H1 (cell line): ENCODE measurements around the gene SRSF8. TPM values are rescaled to one million over a fixed set of nuclear protein-coding genes. Genes with fewer than 3 reads are reported as not detected.

Source experiments
- CTCF ChIA-PET: fragments of 300-600 bp; sonication (Branson Sonifier 250); formaldehyde crosslinking; loops from one replicate; lab custom pipeline; 2021; ENCODE audit not compliant: partially characterized antibody; lab: Charles Lee
- POLR2A ChIA-PET: fragments of 300-600 bp; sonication (Branson Sonifier 250); formaldehyde crosslinking; loops from one replicate; lab custom pipeline; 2021; ENCODE audit warnings: inconsistent platforms; ENCODE audit not compliant: partially characterized antibody; lab: Charles Lee
- DNase-seq, 2 experiments: peaks; one replicate each; pipeline versions ENCODE4 v3.0.0 to v3.0.0-alpha.2; 2010 to 2022; ENCODE audit warnings: low spot score in 2 of 2, low read depth in 1 of 2, mixed read lengths in 1 of 2
- FAIRE-seq: peaks from 2 replicates; lab custom pipeline; 2011; peaks lifted over from hg19 to GRCh38; lab: Jason Lieb, UNC
- H2AFZ ChIP-seq: 2 replicates; pipeline ENCODE4 v1.8.1; 2012; ENCODE audit warnings: low read length, inconsistent platforms
- H2AK5ac ChIP-seq: 2 replicates; pipeline ENCODE4 v1.6.1; 2013; ENCODE audit warnings: low read depth, low read length
- H2BK120ac ChIP-seq: replicated peaks from 2 replicates; pipeline ENCODE3; 2013; ENCODE audit warnings: low read depth, low read length, inconsistent platforms
- H2BK12ac ChIP-seq: 2 replicates; pipeline ENCODE4 v1.6.1; 2013; ENCODE audit warnings: low read depth, low read length
- H2BK15ac ChIP-seq: 2 replicates; pipeline ENCODE4 v1.6.1; 2013; ENCODE audit warnings: low read length
- H2BK20ac ChIP-seq: 2 replicates; pipeline ENCODE4 v1.6.1; 2013; ENCODE audit warnings: low read length
- H2BK5ac ChIP-seq: 2 replicates; pipeline ENCODE4 v1.6.1; 2013; ENCODE audit warnings: low read depth, low read length
- H3K14ac ChIP-seq: 2 replicates; pipeline ENCODE4 v1.6.1; 2013; ENCODE audit warnings: inconsistent platforms; ENCODE audit not compliant: insufficient read length
- H3K18ac ChIP-seq: 2 replicates; pipeline ENCODE4 v1.6.1; 2013; ENCODE audit warnings: low read length; ENCODE audit errors: extremely low read depth
- H3K23ac ChIP-seq: 2 replicates; pipeline ENCODE4 v1.6.1; 2013; ENCODE audit warnings: inconsistent platforms; ENCODE audit not compliant: insufficient read length
- H3K23me2 ChIP-seq: 2 replicates; pipeline ENCODE4 v1.6.1; 2013; ENCODE audit warnings: low read depth, low read length
- H3K27ac ChIP-seq: 2 replicates; pipeline ENCODE4 v1.6.1; 2011; ENCODE audit warnings: low read depth, low read length, inconsistent platforms
- H3K27me3 ChIP-seq, 4 experiments: replicated peaks in 1 of 4; 1 replicate in 1 of 4; 2 replicates in 3 of 4; pipeline versions ENCODE4 v1.6.1 to v1.8.1; 2011 to 2013; ENCODE audit warnings: low read length in 3 of 4, mild to moderate bottlenecking in 3 of 4, inconsistent platforms in 2 of 4, mixed read lengths in 2 of 4, moderate library complexity in 1 of 4; ENCODE audit not compliant: control insufficient read depth in 3 of 4, insufficient read depth in 3 of 4; ENCODE audit errors: extremely low read depth in 1 of 4
- H3K36me3 ChIP-seq, 4 experiments: 2 replicates each; pipeline versions ENCODE4 v1.6.1 to v1.8.1; 2011 to 2013; ENCODE audit warnings: mild to moderate bottlenecking in 4 of 4, low read length in 3 of 4, moderate library complexity in 2 of 4, control low read depth in 1 of 4, inconsistent platforms in 1 of 4; ENCODE audit not compliant: insufficient read depth in 4 of 4, control insufficient read depth in 2 of 4
- H3K4ac ChIP-seq: replicated peaks from 2 replicates; pipeline ENCODE3; 2013; ENCODE audit warnings: low read length, low read depth, mixed read lengths, inconsistent platforms; ENCODE audit not compliant: insufficient read length
- H3K4me1 ChIP-seq, 4 experiments: replicated peaks in 1 of 4; 1 replicate in 1 of 4; 2 replicates in 3 of 4; pipeline versions ENCODE4 v1.6.1 to v1.8.1; 2011 to 2013; ENCODE audit warnings: low read length in 3 of 4, inconsistent platforms in 2 of 4, mixed read lengths in 1 of 4; ENCODE audit not compliant: insufficient read depth in 4 of 4, control insufficient read depth in 3 of 4
- H3K4me2 ChIP-seq, 2 experiments: 2 replicates each; pipeline versions ENCODE4 v1.6.1 to v1.8.1; 2011 to 2013; ENCODE audit warnings: low read depth in 2 of 2, low read length in 2 of 2, control low read depth in 1 of 2, inconsistent platforms in 1 of 2, mild to moderate bottlenecking in 1 of 2; ENCODE audit not compliant: insufficient read depth in 1 of 2
- H3K4me3 ChIP-seq, 4 experiments: fragments of 200-600, 300-600 bp in 1 of 4; sonication (generic), shearing (Covaris generic), sonication (Bioruptor Twin) in 1 of 4; 2 replicates each; pipeline versions ENCODE4 v1.5.1 to v1.8.1; 2011 to 2016; ENCODE audit warnings: low read length in 4 of 4, low read depth in 3 of 4, control low read depth in 2 of 4, inconsistent platforms in 2 of 4, mild to moderate bottlenecking in 2 of 4, mixed read lengths in 1 of 4, moderate library complexity in 1 of 4; ENCODE audit not compliant: insufficient read depth in 2 of 4; ENCODE audit errors: extremely low read depth in 1 of 4
- H3K56ac ChIP-seq: replicated peaks from 2 replicates; pipeline ENCODE3; 2013; ENCODE audit warnings: low read depth, mild to moderate bottlenecking, mixed read lengths, low read length, inconsistent platforms; ENCODE audit not compliant: insufficient read length
- H3K79me1 ChIP-seq: 2 replicates; pipeline ENCODE4 v1.6.1; 2013; ENCODE audit warnings: low read depth, low read length, control low read depth
- H3K79me2 ChIP-seq, 2 experiments: 2 replicates each; pipeline versions ENCODE4 v1.6.1 to v1.8.1; 2012 to 2013; ENCODE audit warnings: low read length in 2 of 2, mild to moderate bottlenecking in 2 of 2, inconsistent platforms in 1 of 2; ENCODE audit not compliant: insufficient read depth in 2 of 2, control insufficient read depth in 1 of 2
- H3K9ac ChIP-seq, 4 experiments: replicated peaks in 1 of 4; 1 replicate in 1 of 4; 2 replicates in 3 of 4; pipeline versions ENCODE4 v1.6.1 to v1.8.1; 2011 to 2013; ENCODE audit warnings: low read depth in 3 of 4, low read length in 3 of 4, control low read depth in 2 of 4, mild to moderate bottlenecking in 2 of 4, moderate library complexity in 2 of 4, inconsistent platforms in 1 of 4; ENCODE audit errors: extremely low read depth in 1 of 4
- H3K9me3 ChIP-seq, 2 experiments: 2 replicates each; pipeline versions ENCODE4 v1.6.1 to v1.8.1; 2012 to 2013; ENCODE audit warnings: mild to moderate bottlenecking in 2 of 2, moderate library complexity in 2 of 2, control low read depth in 1 of 2, inconsistent platforms in 1 of 2, low read depth in 1 of 2, low read length in 1 of 2, mixed read lengths in 1 of 2; ENCODE audit not compliant: insufficient read depth in 2 of 2
- H4K20me1 ChIP-seq, 2 experiments: replicated peaks in 1 of 2; 2 replicates each; pipeline versions ENCODE3 to v1.8.1; 2011 to 2013; ENCODE audit warnings: inconsistent platforms in 2 of 2, low read length in 2 of 2, mild to moderate bottlenecking in 1 of 2; ENCODE audit not compliant: insufficient read depth in 2 of 2, control insufficient read depth in 1 of 2
- H4K5ac ChIP-seq: 2 replicates; pipeline ENCODE4 v1.6.1; 2013; ENCODE audit warnings: low read length, low read depth, mixed read lengths, inconsistent platforms; ENCODE audit not compliant: insufficient read length
- H4K8ac ChIP-seq: 2 replicates; pipeline ENCODE4 v1.8.0; 2013; ENCODE audit warnings: mild to moderate bottlenecking, moderate library complexity, low read length, inconsistent platforms; ENCODE audit not compliant: insufficient read depth; ENCODE audit errors: extremely low read depth
- H4K91ac ChIP-seq: replicated peaks from 2 replicates; pipeline ENCODE3; 2013; ENCODE audit warnings: low read length, mixed read lengths, inconsistent platforms; ENCODE audit not compliant: insufficient read length
- ATF2 ChIP-seq: IDR thresholded peaks from 2 replicates; pipeline ENCODE4 v1.6.1; 2012; ENCODE audit warnings: low read length, inconsistent platforms
- ATF3 ChIP-seq: IDR thresholded peaks from 2 replicates; pipeline ENCODE4 v1.6.1; 2011; ENCODE audit warnings: low read depth, mild to moderate bottlenecking, low read length; ENCODE audit not compliant: insufficient read depth
- WGBS, 2 experiments: shearing (Covaris generic) in 1 of 2; methylation state at CpG; one replicate each; pipeline versions ENCODE4 v1.1.6 to v1.1.7; 2013 to 2015; ENCODE audit warnings: low lambda C conversion rate in 2 of 2, mixed read lengths in 2 of 2, inconsistent platforms in 1 of 2, low coverage in 1 of 2, missing lambda C conversion rate in 1 of 2; ENCODE audit not compliant: insufficient replicate concordance in 2 of 2, insufficient coverage in 1 of 2, insufficient read length in 1 of 2; ENCODE audit errors: extremely low coverage in 1 of 2, missing lambda C conversion rate in 1 of 2; 5-methylcytosine and 5-hydroxymethylcytosine counted together
- polyA plus RNA-seq, 7 experiments: library from polyadenylated mRNA; depleted of rRNA in 3 of 7; stranded (reverse) in 5 of 7; unstranded in 2 of 7; fragments of >200 nt in 5 of 7; fragments of 200-250 nt in 2 of 7; gene quantifications; 1 replicate in 5 of 7; 2 replicates in 1 of 7; 4 replicates in 1 of 7; pipeline versions ENCODE4 v1.2.1 to v1.2.3, GENCODE V29; 2011 to 2013; ENCODE audit warnings: missing spikeins in 2 of 7, mixed read lengths in 2 of 7
- total RNA-seq: library from RNA; stranded (reverse); fragmentation: NEBNext Ultra II Directional; extraction: Animal tissue kit (Norgen Biotek cat#: 25700); gene quantifications from 2 replicates; pipeline ENCODE4 v1.2.1, GENCODE V29; 2021

Gene SRSF8
- total and polyA plus RNA-seq, 2 of the 8 experiments (the other 6 are each of a cell fraction or from before 2014, with no cell fraction given), result 13.2 to 18.5 TPM

- POLR2A ChIA-PET, result interaction anchor here (6.1 kb wide), 1 partner anchor 13 kb away, joined by 28 read pairs; the partner anchor contains the start of gene SRSF8
- H3K79me1 ChIP-seq, result no peaks in the 10 kb centered on the region
- H2AFZ ChIP-seq, result no peak overlapping the region
- 81% methylated on average over 2 of the region's 2 CpGs; no CpG with 5 or more reads in 1 of the 2 experiments for WGBS, 2 experiments
- H3K23ac ChIP-seq, result no peak overlapping the region
- no peak overlapping the region for H3K4me3 ChIP-seq
- no peak overlapping the region for H3K4me2 ChIP-seq
- no peak overlapping the region for H3K18ac ChIP-seq
- no peaks in the 10 kb centered on the region for H3K36me3 ChIP-seq
- H2BK5ac ChIP-seq, result no peak overlapping the region
- no peak overlapping the region for H3K14ac ChIP-seq
- H3K4me1 ChIP-seq, result no peaks in the 10 kb centered on the region
- H4K8ac ChIP-seq, result no peak overlapping the region
- H3K9me3 ChIP-seq, result no peaks in the 10 kb centered on the region; a peak in 1 of 4 replicates
- no peaks in the 10 kb centered on the region for H3K79me2 ChIP-seq
- no peak overlapping the region for H2BK120ac ChIP-seq
- no peak overlapping the region for H3K9ac ChIP-seq
- H2AK5ac ChIP-seq, result no peak overlapping the region
- no peak overlapping the region for H3K56ac ChIP-seq
- no peak overlapping the region for H2BK12ac ChIP-seq
- no peak overlapping the region for H2BK20ac ChIP-seq
- no peak overlapping the region for H4K91ac ChIP-seq
- CTCF ChIA-PET, result interaction anchor here (1.4 to 1.6 kb wide), 2 partner anchors 11 to 13 kb away, joined by 3 to 5 read pairs; no protein-coding TSS in a partner anchor
- no peak overlapping the region for H2BK15ac ChIP-seq
- no peak overlapping the region for H3K27ac ChIP-seq
- no peak for DNase-seq
- no peak overlapping the region for H4K5ac ChIP-seq
- H3K27me3 ChIP-seq, result no peaks in the 10 kb centered on the region; a peak in 1 of 7 replicates
- H3K4ac ChIP-seq, result no peak overlapping the region
- FAIRE-seq, result no peak
- H3K23me2 ChIP-seq, result no peaks in the 10 kb centered on the region
- H4K20me1 ChIP-seq, result no peaks in the 10 kb centered on the region
- TF ChIP-seq ATF2 (no peak), ATF3 (no peak)
These were observed 12.4 kb upstream of the SRSF8 start for GRCh38 chr11:95054356-95054755.
